ENCODE data around the gene TTC19.

TTC19 gene

DNA sequence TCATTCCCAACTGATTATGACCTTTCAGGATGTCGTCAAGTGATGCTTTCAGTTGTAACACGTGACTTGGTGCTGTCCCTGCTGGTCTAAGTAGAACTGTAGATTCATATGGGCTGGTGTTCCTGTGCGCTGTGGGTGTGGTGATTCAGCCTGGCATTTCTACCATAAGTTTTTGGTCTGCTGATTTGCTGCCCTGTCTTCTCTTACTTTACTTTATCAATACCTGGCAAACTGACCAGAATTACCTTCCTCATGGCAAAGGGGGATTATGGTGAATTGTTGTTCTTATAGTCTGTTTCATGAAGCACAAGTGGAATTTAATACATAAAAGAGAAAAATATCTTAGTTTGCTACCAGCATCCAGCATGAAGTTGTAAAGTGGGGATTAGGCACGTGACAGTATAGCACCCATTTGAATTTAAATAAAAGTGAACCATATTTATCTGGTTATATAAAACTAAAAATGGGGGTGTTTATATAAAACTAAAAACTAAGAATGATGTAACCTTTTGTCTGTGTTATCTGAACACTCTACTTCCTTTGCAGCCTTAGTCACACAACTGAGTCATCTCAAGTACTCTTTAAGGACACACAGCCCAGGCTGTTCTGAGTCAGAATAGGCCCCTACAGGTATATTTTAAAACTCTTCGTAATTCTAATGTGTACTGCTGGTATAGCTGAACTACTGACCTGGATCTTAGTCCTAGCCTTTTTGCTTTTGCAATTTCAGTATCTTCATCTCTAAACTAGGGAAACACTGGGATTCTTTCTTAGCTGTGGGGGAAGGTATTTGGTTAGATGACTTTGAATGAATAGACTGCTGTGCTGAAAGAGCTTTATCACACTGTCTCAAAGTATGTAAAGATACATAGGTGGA is 28.3 kb downstream of the TTC19 start:
- ChIA-PET POLR2A (interaction anchor here (1.5 kb wide), 1 partner anchor 28 kb away, joined by 3 read pairs; the partner anchor contains the start of gene TTC19), CTCF (interaction anchor here (0.5 to 1.5 kb wide), 4 partner anchors 12 to 525 kb away, joined by 4 to 7 read pairs (median 6); partner anchors contain the start of gene NCOR1)
- TF ChIP-seq ZNF549 (tag by site-specific recombination; IDR thresholded peaks at IDR 0.05) (no peak), SP3 (tag by site-specific recombination; IDR thresholded peaks at IDR 0.05) (0 out of 2 replicates have a peak, but pooled peaks have one; percentile 11), ZNF184 (tag by site-specific recombination; IDR thresholded peaks at IDR 0.05) (0 out of 2 replicates have a peak, but pooled peaks have one; percentile 64), ZNF221 (tag by site-specific recombination; IDR thresholded peaks at IDR 0.05; ENCODE audit: borderline replicate concordance) (no peak), ZFP37 (tag by site-specific recombination; IDR thresholded peaks at IDR 0.05) (peak; percentile 57), ZSCAN16 (tag by site-specific recombination; IDR thresholded peaks at IDR 0.05) (peak; percentile 81; the same call in 1 of the 2 replicates), ZNF366 (tag by site-specific recombination; conservative IDR thresholded peaks at IDR 0.05) (no peak), YY2 (tag by site-specific recombination; IDR thresholded peaks at IDR 0.05) (no peak), SCRT2 (tag by site-specific recombination; IDR thresholded peaks at IDR 0.05) (peak; percentile 47), ZEB2 (tag by site-specific recombination; IDR thresholded peaks at IDR 0.05) (peak; percentile 75; the same call in 1 of the 2 replicates), ZNF501 (tag by site-specific recombination; IDR thresholded peaks at IDR 0.05) (no peak), ZNF121 (tag by site-specific recombination; IDR thresholded peaks at IDR 0.05) (no peak), ZNF610 (tag by site-specific recombination; IDR thresholded peaks at IDR 0.05; ENCODE audit: borderline replicate concordance) (no peak), ZNF629 (tag by site-specific recombination; IDR thresholded peaks at IDR 0.05) (peak; percentile 78)
- TF ChIP-seq, protein P1, sequence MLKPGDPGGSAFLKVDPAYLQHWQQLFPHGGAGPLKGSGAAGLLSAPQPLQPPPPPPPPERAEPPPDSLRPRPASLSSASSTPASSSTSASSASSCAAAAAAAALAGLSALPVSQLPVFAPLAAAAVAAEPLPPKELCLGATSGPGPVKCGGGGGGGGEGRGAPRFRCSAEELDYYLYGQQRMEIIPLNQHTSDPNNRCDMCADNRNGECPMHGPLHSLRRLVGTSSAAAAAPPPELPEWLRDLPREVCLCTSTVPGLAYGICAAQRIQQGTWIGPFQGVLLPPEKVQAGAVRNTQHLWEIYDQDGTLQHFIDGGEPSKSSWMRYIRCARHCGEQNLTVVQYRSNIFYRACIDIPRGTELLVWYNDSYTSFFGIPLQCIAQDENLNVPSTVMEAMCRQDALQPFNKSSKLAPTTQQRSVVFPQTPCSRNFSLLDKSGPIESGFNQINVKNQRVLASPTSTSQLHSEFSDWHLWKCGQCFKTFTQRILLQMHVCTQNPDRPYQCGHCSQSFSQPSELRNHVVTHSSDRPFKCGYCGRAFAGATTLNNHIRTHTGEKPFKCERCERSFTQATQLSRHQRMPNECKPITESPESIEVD (tag by site-specific recombination; IDR thresholded peaks at IDR 0.05) = peak; percentile 79
- TF ChIP-seq, protein P2, sequence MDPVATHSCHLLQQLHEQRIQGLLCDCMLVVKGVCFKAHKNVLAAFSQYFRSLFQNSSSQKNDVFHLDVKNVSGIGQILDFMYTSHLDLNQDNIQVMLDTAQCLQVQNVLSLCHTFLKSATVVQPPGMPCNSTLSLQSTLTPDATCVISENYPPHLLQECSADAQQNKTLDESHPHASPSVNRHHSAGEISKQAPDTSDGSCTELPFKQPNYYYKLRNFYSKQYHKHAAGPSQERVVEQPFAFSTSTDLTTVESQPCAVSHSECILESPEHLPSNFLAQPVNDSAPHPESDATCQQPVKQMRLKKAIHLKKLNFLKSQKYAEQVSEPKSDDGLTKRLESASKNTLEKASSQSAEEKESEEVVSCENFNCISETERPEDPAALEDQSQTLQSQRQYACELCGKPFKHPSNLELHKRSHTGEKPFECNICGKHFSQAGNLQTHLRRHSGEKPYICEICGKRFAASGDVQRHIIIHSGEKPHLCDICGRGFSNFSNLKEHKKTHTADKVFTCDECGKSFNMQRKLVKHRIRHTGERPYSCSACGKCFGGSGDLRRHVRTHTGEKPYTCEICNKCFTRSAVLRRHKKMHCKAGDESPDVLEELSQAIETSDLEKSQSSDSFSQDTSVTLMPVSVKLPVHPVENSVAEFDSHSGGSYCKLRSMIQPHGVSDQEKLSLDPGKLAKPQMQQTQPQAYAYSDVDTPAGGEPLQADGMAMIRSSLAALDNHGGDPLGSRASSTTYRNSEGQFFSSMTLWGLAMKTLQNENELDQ (tag by site-specific recombination; IDR thresholded peaks at IDR 0.05; ENCODE audit: low read depth) = no peak
- TF ChIP-seq, protein P3, sequence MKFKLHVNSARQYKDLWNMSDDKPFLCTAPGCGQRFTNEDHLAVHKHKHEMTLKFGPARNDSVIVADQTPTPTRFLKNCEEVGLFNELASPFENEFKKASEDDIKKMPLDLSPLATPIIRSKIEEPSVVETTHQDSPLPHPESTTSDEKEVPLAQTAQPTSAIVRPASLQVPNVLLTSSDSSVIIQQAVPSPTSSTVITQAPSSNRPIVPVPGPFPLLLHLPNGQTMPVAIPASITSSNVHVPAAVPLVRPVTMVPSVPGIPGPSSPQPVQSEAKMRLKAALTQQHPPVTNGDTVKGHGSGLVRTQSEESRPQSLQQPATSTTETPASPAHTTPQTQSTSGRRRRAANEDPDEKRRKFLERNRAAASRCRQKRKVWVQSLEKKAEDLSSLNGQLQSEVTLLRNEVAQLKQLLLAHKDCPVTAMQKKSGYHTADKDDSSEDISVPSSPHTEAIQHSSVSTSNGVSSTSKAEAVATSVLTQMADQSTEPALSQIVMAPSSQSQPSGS (tag by site-specific recombination; IDR thresholded peaks at IDR 0.05; ENCODE audit: low read depth) = peak; percentile 33; the same call in 1 of the 2 replicates
- TF ChIP-seq, protein P4, sequence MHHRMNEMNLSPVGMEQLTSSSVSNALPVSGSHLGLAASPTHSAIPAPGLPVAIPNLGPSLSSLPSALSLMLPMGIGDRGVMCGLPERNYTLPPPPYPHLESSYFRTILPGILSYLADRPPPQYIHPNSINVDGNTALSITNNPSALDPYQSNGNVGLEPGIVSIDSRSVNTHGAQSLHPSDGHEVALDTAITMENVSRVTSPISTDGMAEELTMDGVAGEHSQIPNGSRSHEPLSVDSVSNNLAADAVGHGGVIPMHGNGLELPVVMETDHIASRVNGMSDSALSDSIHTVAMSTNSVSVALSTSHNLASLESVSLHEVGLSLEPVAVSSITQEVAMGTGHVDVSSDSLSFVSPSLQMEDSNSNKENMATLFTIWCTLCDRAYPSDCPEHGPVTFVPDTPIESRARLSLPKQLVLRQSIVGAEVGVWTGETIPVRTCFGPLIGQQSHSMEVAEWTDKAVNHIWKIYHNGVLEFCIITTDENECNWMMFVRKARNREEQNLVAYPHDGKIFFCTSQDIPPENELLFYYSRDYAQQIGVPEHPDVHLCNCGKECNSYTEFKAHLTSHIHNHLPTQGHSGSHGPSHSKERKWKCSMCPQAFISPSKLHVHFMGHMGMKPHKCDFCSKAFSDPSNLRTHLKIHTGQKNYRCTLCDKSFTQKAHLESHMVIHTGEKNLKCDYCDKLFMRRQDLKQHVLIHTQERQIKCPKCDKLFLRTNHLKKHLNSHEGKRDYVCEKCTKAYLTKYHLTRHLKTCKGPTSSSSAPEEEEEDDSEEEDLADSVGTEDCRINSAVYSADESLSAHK (tag by site-specific recombination; IDR thresholded peaks at IDR 0.05) = no peak

More for the DNA sequence above, 28.3 kb downstream of the TTC19 start:
- Histone ChIP-seq H3K36me3 (ENCODE audit: control insufficient read depth in 2 of 2, insufficient read depth in 1 of 2, low read length in 2 of 2) (peaks cover 83 to 96% of the 10 kb centered on the region in 2 experiments), H3K4me3 (ENCODE audit: low read depth, low read length) (no peak overlapping the region), H3K9me3 (ENCODE audit: control insufficient read depth, insufficient read depth, low read depth, low read length) (no peaks in the 10 kb centered on the region), H3K4me1 (ENCODE audit: control insufficient read depth, insufficient read depth, low read length) (peaks cover 10% of the 10 kb centered on the region), H3K27ac (ENCODE audit: extremely low read depth, low read depth, low read length) (peak overlapping the region; percentile 57)
